Measurements from ENCODE around the gene NPFFR1.

GRCh38 chr10:70328018-70328417 is 44.2 kb upstream of the NPFFR1 start:
- no peak for TF ChIP-seq CTCF (IDR thresholded peaks at IDR 0.05 in 8 of 11, conservative IDR thresholded peaks at IDR 0.05 in 3 of 11)
- no peak for TF ChIP-seq POLR2A (IDR thresholded peaks at IDR 0.05)
